ENCODE measurements around the gene ACKR3.

DNA sequence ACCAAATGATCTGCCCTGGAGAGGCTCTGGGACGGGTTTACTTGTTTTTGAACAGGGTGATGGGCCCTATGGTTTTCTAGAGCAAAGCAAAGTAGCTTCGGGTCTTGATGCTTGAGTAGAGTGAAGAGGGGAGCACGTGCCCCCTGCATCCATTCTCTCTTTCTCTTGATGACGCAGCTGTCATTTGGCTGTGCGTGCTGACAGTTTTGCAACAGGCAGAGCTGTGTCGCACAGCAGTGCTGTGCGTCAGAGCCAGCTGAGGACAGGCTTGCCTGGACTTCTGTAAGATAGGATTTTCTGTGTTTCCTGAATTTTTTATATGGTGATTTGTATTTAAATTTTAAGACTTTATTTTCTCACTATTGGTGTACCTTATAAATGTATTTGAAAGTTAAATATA, 11.9 kb downstream of the ACKR3 start:
- TF ChIP-seq, protein P1, sequence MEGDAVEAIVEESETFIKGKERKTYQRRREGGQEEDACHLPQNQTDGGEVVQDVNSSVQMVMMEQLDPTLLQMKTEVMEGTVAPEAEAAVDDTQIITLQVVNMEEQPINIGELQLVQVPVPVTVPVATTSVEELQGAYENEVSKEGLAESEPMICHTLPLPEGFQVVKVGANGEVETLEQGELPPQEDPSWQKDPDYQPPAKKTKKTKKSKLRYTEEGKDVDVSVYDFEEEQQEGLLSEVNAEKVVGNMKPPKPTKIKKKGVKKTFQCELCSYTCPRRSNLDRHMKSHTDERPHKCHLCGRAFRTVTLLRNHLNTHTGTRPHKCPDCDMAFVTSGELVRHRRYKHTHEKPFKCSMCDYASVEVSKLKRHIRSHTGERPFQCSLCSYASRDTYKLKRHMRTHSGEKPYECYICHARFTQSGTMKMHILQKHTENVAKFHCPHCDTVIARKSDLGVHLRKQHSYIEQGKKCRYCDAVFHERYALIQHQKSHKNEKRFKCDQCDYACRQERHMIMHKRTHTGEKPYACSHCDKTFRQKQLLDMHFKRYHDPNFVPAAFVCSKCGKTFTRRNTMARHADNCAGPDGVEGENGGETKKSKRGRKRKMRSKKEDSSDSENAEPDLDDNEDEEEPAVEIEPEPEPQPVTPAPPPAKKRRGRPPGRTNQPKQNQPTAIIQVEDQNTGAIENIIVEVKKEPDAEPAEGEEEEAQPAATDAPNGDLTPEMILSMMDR (IDR thresholded peaks at IDR 0.05): no peak
- no peak for TF ChIP-seq POLR2A (IDR thresholded peaks at IDR 0.05)
